ENCODE data around the gene MACF1. TPM values are rescaled to one million over a fixed set of nuclear protein-coding genes. Genes with fewer than 3 reads are reported as not detected.
"Not testable (repeated sequence)": the region's sequence is repeated elsewhere in the genome, so short reads cannot be mapped to it uniquely, and the experiment has no call there.

MACF1 gene
- total RNA-seq, 4 donors from 2014 or later, result 230 to 378 (median 300) TPM

GRCh38 chr1:39485046-39485803 lies 280.7 kb downstream of the MACF1 start:
- DNase-seq (ENCODE audit: low spot score) (no peak), ATAC-seq (ENCODE audit: low FRiP score) (peak; percentile 16)
- no peak for TF ChIP-seq CTCF (IDR thresholded peaks at IDR 0.05)

DNA sequence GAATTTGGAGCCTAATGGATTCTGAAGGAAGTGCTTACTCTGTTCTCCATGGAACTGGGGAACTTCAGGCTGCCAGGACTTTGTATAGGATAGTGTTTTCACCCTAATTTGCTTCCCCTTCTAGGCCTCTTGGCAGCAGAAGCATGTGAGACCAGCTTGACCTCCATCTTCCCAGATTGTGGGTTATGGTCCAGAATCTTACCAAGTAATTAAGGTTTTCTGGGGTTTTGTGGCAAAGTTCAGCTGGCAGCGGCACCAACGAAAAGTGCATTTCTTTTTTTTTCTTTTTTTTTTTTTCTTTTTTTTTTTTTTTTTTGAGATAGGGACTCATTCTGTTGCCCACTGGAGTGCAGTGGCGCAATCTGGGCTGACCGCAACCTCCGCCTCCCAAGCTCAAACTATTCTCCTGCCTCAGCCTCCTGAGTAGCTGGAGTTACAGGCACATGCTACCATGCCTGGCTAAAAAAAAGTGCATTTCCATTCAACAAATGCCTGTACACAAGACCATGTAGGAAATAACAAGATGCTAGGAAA lies 283.6 kb downstream of the MACF1 start:
- DNase-seq (ENCODE audit: low spot score) (no peak), ATAC-seq (ENCODE audit: low FRiP score) (no peak)
- no peak for TF ChIP-seq CTCF (IDR thresholded peaks at IDR 0.05)

DNA sequence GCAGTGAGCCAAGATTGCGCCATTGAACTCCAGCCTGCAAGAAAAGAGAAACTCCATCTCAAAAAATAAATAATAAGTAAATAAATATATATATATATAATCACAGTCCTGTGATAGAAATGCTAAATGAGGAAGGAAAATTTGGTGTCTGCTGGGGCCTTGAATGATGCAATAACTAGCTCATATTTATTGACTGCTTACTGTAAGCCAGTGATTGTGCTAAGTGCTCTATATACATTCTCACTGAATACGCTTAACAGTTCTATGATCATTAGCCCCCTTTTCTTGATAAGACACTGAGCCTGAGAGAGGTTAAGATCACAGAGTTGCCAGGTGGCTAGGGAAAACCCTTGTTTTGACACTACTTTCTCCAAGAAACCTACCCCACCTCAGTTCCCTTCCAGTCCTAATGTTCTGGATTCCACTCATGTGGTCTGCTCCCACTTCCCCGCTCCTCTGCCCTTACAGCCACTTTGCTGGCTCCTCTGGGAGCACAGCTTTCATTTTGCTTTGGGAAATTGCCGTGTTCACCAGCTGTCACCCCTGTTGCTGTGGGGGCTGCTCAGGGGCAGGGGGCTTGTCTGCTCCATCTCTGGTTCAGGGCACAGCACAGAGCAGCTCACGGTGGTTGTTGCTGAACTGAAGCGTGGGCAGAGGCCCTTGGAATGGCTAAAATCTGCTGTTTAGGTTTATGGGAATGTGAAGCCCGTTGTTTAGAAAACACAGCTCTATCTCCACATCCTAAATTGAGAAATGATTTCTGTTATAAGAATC lies 284.5 kb downstream of the MACF1 start:
- DNase-seq (ENCODE audit: low spot score) (no peak), ATAC-seq (ENCODE audit: low FRiP score) (no peak)
- no peak for TF ChIP-seq CTCF (IDR thresholded peaks at IDR 0.05)

- no peak for DNase-seq (ENCODE audit: low spot score)
- no peak for TF ChIP-seq CTCF (IDR thresholded peaks at IDR 0.05)
- ATAC-seq (ENCODE audit: low FRiP score), result no peak
Observed at GRCh38 chr1:39489567-39490239, 285.2 kb downstream of the MACF1 start.

- TF ChIP-seq CTCF (IDR thresholded peaks at IDR 0.05), result no peak
- DNase-seq (ENCODE audit: low spot score) (no peak), ATAC-seq (ENCODE audit: low FRiP score) (peak; percentile 34)
Observed at GRCh38 chr1:39490596-39491145, 286.2 kb downstream of the MACF1 start.

- no peak for TF ChIP-seq CTCF (IDR thresholded peaks at IDR 0.05)
- ATAC-seq (ENCODE audit: low FRiP score), result peak; percentile 78
- no peak for DNase-seq (ENCODE audit: low spot score)
Observed at GRCh38 chr1:39491146-39491921, 286.8 kb downstream of the MACF1 start, which contains the start of gene BMP8A. Gene BMP8A (plus strand): TSS chr1:39491636. CDS start chr1:39491992, 356 bp downstream.

GRCh38 chr1:39492118-39493042 lies 287.9 kb downstream of the MACF1 start:
- DNase-seq (ENCODE audit: low spot score); ATAC-seq (ENCODE audit: low FRiP score): not testable (repeated sequence)

DNA sequence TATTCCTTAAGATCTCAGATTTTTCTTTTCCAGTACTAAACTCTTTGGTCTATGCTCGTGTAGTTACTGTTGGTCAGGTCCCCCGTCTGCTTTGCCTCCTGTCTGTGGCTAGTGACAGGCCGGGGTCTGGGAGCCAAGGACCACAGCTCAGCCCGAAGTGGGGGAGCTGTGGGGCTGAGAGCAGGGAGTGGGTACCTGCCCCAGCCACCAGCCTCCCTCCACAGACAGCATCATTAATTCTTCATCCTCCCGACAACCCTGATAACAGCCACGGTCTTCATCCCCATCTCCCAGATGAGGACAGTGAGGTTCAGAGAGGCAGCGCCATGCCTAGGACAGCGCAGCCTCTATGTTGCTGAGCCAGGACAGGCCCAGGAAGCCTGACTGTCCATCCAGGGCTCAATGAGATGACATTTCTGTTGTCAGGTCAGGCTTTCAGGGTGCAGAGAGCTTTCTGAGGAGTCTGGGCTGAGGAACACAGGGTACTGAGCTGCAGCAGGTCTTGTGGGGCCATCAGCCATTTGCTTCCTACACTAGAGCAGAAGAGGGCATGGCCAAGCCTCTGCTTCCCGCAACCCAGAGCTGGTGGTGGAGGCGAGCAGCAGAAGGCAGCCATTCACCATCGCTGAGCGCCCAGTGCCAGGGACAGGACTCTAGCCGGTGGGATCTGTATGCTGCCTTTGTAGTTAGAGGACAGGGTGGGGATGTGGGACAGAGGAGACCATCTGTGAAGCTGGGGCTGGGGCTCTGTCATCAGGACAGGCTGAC lies 288.7 kb downstream of the MACF1 start:
- DNase-seq (ENCODE audit: low spot score); ATAC-seq (ENCODE audit: low FRiP score): not testable (repeated sequence)
